Endodermal cell (in vitro differentiated cells): ENCODE results near the gene SEMA5A. TPM values are rescaled to one million over a fixed set of nuclear protein-coding genes. Genes with fewer than 3 reads are reported as not detected.

Source experiments
- DNase-seq: peaks from one replicate; pipeline ENCODE4 v3.0.0-alpha.2; 2017
- H3K27ac ChIP-seq: 2 replicates; pipeline ENCODE4 v1.5.1; 2013; ENCODE audit warnings: mild to moderate bottlenecking, low read depth, low read length, moderate library complexity
- H3K27me3 ChIP-seq: 2 replicates; pipeline ENCODE4 v1.6.1; 2013; ENCODE audit warnings: mild to moderate bottlenecking, low read length, moderate library complexity; ENCODE audit not compliant: insufficient read depth, control insufficient read depth, poor library complexity, severe bottlenecking
- H3K36me3 ChIP-seq: 2 replicates; pipeline ENCODE4 v1.7.0; 2013; ENCODE audit warnings: mild to moderate bottlenecking, low read length, moderate library complexity; ENCODE audit not compliant: control insufficient read depth, insufficient read depth
- H3K4me1 ChIP-seq: one replicate; pipeline ENCODE4 v1.7.0; 2013; ENCODE audit warnings: low read length; ENCODE audit not compliant: control insufficient read depth, insufficient read depth
- H3K4me3 ChIP-seq: 2 replicates; pipeline ENCODE4 v1.5.1; 2013; ENCODE audit warnings: mild to moderate bottlenecking, low read length, moderate library complexity
- H3K9ac ChIP-seq: 2 replicates; pipeline ENCODE4 v1.6.1; 2013; ENCODE audit warnings: mild to moderate bottlenecking, low read length, moderate library complexity; ENCODE audit not compliant: poor library complexity, severe bottlenecking; ENCODE audit errors: extremely low read depth
- H3K9me3 ChIP-seq: 2 replicates; pipeline ENCODE4 v1.6.1; 2013; ENCODE audit warnings: mild to moderate bottlenecking, low read length, moderate library complexity; ENCODE audit not compliant: control insufficient read depth
- H3K27ac Mint-ChIP-seq: 2 replicates; pipeline ENCODE4 v1.8.0; 2020; ENCODE audit warnings: mixed read lengths
- H3K27me3 Mint-ChIP-seq: 2 replicates; pipeline ENCODE4 v1.8.0; 2021; ENCODE audit warnings: mild to moderate bottlenecking, mixed read lengths; ENCODE audit not compliant: insufficient read depth
- H3K36me3 Mint-ChIP-seq: 2 replicates; pipeline ENCODE4 v1.8.0; 2020; ENCODE audit warnings: low read depth, mixed read lengths
- H3K4me1 Mint-ChIP-seq: 2 replicates; pipeline ENCODE4 v1.8.0; 2020; ENCODE audit warnings: mixed read lengths
- H3K4me3 Mint-ChIP-seq: 2 replicates; pipeline ENCODE4 v1.8.0; 2020; ENCODE audit warnings: mild to moderate bottlenecking, moderate library complexity, mixed read lengths
- H3K9me3 Mint-ChIP-seq: 2 replicates; pipeline ENCODE4 v1.8.0; 2020; ENCODE audit warnings: mild to moderate bottlenecking, mixed read lengths
- WGBS, 2 experiments: methylation state at CpG; one replicate each; pipeline versions ENCODE4 v1.1.5 to v1.1.7; 2013; ENCODE audit warnings: missing lambda C conversion rate in 2 of 2, mixed read lengths in 1 of 2; ENCODE audit not compliant: insufficient coverage in 1 of 2, insufficient read length in 1 of 2; 5-methylcytosine and 5-hydroxymethylcytosine counted together
- total RNA-seq, 2 donors: library from RNA; stranded (reverse); fragmentation: NEBNext Ultra II Directional in 1 of 2; extraction: Animal tissue kit (Norgen Biotek cat#: 25700) in 1 of 2; gene quantifications; 2 replicates in 1 of 2; 3 replicates in 1 of 2; pipeline ENCODE4 v1.2.1, GENCODE V29; 2021
- TF ChIP-seq, protein P1 (sequence below): fragments of 200-600 bp; sonication (generic); conservative IDR thresholded peaks from 2 replicates; pipeline ENCODE4 v1.5.0; 2021; ENCODE audit warnings: antibody characterized with exemption, mild to moderate bottlenecking

The SEMA5A gene
- total RNA-seq, 2 donors from 2014 or later = 46.8 to 77.8 TPM

DNA sequence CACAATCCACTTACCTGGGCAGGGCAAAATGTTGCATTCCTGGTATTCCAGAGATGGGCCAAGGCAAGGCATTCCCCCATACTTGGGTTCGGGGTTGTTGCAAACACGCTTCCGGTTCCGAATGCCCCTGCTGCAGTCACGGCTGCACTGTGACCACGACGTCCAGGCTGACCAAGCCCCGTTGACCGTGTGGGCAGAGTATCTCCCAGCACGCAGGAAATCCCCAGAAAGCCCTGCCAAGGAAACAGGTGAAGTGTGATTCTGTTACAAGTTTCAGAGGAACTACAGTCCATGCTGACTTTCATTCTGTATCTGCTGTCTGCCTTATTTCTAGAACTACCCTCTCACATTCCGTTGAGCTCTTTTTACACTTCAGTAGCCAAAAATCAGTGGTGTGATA lies 483.0 kb downstream of the SEMA5A start:
- Histone ChIP-seq H3K9me3 (peaks cover 8% of the 10 kb centered on the region), H3K9ac (no peak overlapping the region), H3K27ac (no peak overlapping the region), H3K4me3 (no peak overlapping the region), H3K36me3 (peaks cover 69% of the 10 kb centered on the region), H3K27me3 (no peaks in the 10 kb centered on the region), H3K4me1 (no peaks in the 10 kb centered on the region)
- Mint-ChIP-seq H3K4me3 (no peak overlapping the region), H3K27ac (no peak overlapping the region), H3K27me3 (no peaks in the 10 kb centered on the region), H3K4me1 (peaks cover 9% of the 10 kb centered on the region), H3K9me3 (peaks cover 7% of the 10 kb centered on the region), H3K36me3 (peaks cover 60% of the 10 kb centered on the region)
- no peak for DNase-seq
- WGBS, 2 experiments = 95 to 98% methylated on average over 10 to 11 of the region's 11 CpGs
- TF ChIP-seq, protein P1, sequence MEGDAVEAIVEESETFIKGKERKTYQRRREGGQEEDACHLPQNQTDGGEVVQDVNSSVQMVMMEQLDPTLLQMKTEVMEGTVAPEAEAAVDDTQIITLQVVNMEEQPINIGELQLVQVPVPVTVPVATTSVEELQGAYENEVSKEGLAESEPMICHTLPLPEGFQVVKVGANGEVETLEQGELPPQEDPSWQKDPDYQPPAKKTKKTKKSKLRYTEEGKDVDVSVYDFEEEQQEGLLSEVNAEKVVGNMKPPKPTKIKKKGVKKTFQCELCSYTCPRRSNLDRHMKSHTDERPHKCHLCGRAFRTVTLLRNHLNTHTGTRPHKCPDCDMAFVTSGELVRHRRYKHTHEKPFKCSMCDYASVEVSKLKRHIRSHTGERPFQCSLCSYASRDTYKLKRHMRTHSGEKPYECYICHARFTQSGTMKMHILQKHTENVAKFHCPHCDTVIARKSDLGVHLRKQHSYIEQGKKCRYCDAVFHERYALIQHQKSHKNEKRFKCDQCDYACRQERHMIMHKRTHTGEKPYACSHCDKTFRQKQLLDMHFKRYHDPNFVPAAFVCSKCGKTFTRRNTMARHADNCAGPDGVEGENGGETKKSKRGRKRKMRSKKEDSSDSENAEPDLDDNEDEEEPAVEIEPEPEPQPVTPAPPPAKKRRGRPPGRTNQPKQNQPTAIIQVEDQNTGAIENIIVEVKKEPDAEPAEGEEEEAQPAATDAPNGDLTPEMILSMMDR = no peak

DNA sequence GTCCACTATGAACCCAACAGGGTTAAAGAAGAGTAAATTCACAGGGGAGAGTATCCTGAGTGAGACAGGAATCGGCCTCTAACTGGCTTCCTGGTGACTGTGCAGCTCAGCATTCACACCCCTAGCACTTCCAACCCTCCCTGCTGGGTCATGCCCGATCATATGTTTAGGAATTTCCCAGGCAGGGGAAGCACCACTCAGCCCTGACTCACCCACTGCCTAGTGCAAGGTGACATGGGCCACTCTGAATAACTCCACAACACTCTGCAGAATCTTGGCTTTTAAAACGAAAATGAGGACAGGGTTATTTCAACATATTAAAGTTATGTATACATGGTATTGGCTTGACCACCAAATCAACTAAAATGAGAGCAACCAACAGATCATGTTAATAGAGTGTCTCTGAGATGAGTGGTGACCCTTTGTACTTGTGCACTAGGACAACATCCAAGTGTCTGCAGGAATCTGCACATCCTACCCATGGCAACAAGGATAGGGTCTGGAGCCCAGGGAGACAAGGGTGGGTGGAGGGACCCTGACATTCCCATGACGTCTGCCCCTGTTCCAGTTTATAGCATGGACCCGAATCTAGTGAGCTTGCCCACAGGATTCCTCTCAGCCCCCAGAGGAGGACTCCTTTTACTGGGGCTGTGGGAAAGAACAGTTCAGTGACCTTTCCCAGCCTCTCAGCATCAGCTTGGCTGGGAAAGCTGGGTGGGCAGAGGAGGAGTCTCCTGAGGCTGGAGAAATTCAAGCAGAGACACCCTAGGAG lies 485.8 kb downstream of the SEMA5A start:
- Mint-ChIP-seq H3K36me3 (peaks cover 47% of the 10 kb centered on the region), H3K4me3 (no peak overlapping the region), H3K27ac (no peak overlapping the region), H3K4me1 (peaks cover 2% of the 10 kb centered on the region), H3K9me3 (peaks cover 7% of the 10 kb centered on the region), H3K27me3 (no peaks in the 10 kb centered on the region)
- WGBS, 2 experiments = 88 to 97% methylated on average over 3 to 5 of the region's 5 CpGs
- H3K4me3 ChIP-seq = no peak overlapping the region
- H3K4me1 ChIP-seq = peaks cover 4% of the 10 kb centered on the region
- peaks cover 63% of the 10 kb centered on the region for H3K36me3 ChIP-seq
- TF ChIP-seq, protein P1 = no peak
- no peak overlapping the region for H3K9ac ChIP-seq
- H3K27me3 ChIP-seq = no peaks in the 10 kb centered on the region
- no peak overlapping the region for H3K27ac ChIP-seq
- DNase-seq = peak; percentile 56
- peaks cover 8% of the 10 kb centered on the region for H3K9me3 ChIP-seq

GRCh38 chr5:9058666-9059065 lies 487.2 kb downstream of the SEMA5A start:
- Mint-ChIP-seq H3K27ac (no peak overlapping the region), H3K4me3 (no peak overlapping the region), H3K9me3 (no peaks in the 10 kb centered on the region), H3K36me3 (peaks cover 35% of the 10 kb centered on the region), H3K4me1 (peaks cover 14% of the 10 kb centered on the region), H3K27me3 (no peaks in the 10 kb centered on the region)
- Histone ChIP-seq H3K4me1 (peaks cover 16% of the 10 kb centered on the region), H3K9me3 (no peaks in the 10 kb centered on the region), H3K27ac (no peak overlapping the region), H3K9ac (no peak overlapping the region), H3K27me3 (no peaks in the 10 kb centered on the region), H3K36me3 (peaks cover 54% of the 10 kb centered on the region), H3K4me3 (no peak overlapping the region)
- WGBS, 2 experiments = 91 to 100% methylated on average over 1 of the region's 1 CpG
- TF ChIP-seq, protein P1 = no peak
- DNase-seq = no peak
